Measurements from ENCODE around the gene DDB1. TPM values are rescaled to one million over a fixed set of nuclear protein-coding genes. Genes with fewer than 3 reads are reported as not detected.

The DDB1 gene
- total and polyA plus RNA-seq, 2 of the 13 experiments (the other 11 are each of a cell fraction or from before 2014, with no cell fraction given) = 217 to 266 TPM

DNA sequence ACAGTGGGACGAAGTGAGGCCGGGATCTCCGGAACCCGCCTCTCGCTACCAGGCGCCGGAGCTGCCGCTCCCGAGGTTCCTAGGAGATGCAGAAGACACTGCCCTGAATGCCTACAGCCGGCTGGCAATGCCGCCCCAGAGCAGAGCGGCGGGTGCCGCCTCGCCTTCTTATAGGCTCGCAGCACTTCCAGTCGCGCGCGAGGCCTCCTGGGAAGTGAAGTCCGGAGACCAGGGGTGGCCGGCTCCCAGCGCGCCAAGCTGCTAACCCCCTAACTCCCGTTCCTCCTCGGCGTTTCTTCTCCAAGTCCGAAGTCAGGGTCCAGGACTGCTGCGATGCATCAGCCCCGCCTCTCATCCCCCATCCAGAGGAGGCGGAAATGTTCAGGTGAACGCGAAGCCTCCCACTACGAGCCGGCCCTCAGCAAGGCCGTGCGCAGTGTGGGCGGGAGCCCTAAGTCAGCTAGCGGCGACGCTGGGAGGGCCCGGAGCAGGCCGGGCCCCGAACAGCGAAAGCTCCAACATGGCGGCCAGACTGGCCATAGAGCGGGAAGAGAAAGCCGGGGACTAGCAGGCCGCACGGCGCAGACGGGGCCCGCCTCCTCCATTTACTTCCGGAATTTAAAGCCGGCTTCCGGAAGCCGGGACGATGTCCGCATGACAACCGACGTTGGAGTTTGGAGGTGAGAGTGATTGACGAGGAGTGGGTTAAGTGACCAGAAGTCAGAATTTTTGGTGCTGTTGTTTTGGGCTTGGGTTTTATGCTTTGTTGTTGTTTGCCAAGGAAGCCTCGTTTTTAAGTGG lies 29.0 kb upstream of the DDB1 start, which contains the start of the genes CYB561A3 and TMEM138 (continued):
- TF ChIP-seq, protein P1, sequence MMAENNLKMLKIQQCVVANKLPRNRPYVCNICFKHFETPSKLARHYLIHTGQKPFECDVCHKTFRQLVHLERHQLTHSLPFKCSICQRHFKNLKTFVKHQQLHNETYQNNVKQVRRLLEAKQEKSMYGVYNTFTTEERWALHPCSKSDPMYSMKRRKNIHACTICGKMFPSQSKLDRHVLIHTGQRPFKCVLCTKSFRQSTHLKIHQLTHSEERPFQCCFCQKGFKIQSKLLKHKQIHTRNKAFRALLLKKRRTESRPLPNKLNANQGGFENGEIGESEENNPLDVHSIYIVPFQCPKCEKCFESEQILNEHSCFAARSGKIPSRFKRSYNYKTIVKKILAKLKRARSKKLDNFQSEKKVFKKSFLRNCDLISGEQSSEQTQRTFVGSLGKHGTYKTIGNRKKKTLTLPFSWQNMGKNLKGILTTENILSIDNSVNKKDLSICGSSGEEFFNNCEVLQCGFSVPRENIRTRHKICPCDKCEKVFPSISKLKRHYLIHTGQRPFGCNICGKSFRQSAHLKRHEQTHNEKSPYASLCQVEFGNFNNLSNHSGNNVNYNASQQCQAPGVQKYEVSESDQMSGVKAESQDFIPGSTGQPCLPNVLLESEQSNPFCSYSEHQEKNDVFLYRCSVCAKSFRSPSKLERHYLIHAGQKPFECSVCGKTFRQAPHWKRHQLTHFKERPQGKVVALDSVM (CRISPR knock-in tag; IDR thresholded peaks at IDR 0.05) = 0 out of 2 replicates have a peak, but pooled peaks have one; percentile 32
- TF ChIP-seq SNAI1 (CRISPR knock-in tag; IDR thresholded peaks at IDR 0.05; ENCODE audit: borderline replicate concordance) = 0 out of 2 replicates have a peak, but pooled peaks have one; percentile 69
- peak; percentile 67 for TF ChIP-seq ZSCAN21 (CRISPR knock-in tag; IDR thresholded peaks at IDR 0.05; ENCODE audit: borderline replicate concordance)
- TF ChIP-seq CEBPB (IDR thresholded peaks at IDR 0.05; ENCODE audit: borderline replicate concordance, low read depth, low read length) = no peak
- peak; percentile 63; the same call in 1 of the 2 replicates for TF ChIP-seq ZMYM3 (CRISPR knock-in tag; IDR thresholded peaks at IDR 0.05)
- TF ChIP-seq MAF1 (CRISPR knock-in tag; IDR thresholded peaks at IDR 0.05; ENCODE audit: borderline replicate concordance) = peak; percentile 58
- no peak for TF ChIP-seq SMARCE1 (IDR thresholded peaks at IDR 0.05; ENCODE audit: borderline replicate concordance)
- TF ChIP-seq SSRP1 (CRISPR knock-in tag; IDR thresholded peaks at IDR 0.05) = no peak
- TF ChIP-seq ZNF230 (CRISPR knock-in tag; IDR thresholded peaks at IDR 0.05) = peak; percentile 69; the same call in 1 of the 2 replicates
- TF ChIP-seq ZNF589 (CRISPR knock-in tag; conservative IDR thresholded peaks at IDR 0.05) = 0 out of 2 replicates have a peak, but pooled peaks have one; percentile 57
- TF ChIP-seq ZNF207 (IDR thresholded peaks at IDR 0.05; ENCODE audit: borderline replicate concordance) = no peak
- TF ChIP-seq CBX2 (IDR thresholded peaks at IDR 0.05; ENCODE audit: low read depth, low read length) = no peak
- TF ChIP-seq CBX2 (CRISPR knock-in tag; IDR thresholded peaks at IDR 0.05; ENCODE audit: low read depth) = no peak
- TF ChIP-seq, protein P2, sequence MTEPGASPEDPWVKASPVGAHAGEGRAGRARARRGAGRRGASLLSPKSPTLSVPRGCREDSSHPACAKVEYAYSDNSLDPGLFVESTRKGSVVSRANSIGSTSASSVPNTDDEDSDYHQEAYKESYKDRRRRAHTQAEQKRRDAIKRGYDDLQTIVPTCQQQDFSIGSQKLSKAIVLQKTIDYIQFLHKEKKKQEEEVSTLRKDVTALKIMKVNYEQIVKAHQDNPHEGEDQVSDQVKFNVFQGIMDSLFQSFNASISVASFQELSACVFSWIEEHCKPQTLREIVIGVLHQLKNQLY (CRISPR knock-in tag; IDR thresholded peaks at IDR 0.05) = peak; percentile 9; the same call in 1 of the 2 replicates
- no peak for TF ChIP-seq REXO4 (CRISPR knock-in tag; IDR thresholded peaks at IDR 0.05; ENCODE audit: borderline replicate concordance)
- TF ChIP-seq, protein P3, sequence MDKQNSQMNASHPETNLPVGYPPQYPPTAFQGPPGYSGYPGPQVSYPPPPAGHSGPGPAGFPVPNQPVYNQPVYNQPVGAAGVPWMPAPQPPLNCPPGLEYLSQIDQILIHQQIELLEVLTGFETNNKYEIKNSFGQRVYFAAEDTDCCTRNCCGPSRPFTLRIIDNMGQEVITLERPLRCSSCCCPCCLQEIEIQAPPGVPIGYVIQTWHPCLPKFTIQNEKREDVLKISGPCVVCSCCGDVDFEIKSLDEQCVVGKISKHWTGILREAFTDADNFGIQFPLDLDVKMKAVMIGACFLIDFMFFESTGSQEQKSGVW (CRISPR knock-in tag; IDR thresholded peaks at IDR 0.05; ENCODE audit: borderline replicate concordance) = no peak
- TF ChIP-seq, protein P4, sequence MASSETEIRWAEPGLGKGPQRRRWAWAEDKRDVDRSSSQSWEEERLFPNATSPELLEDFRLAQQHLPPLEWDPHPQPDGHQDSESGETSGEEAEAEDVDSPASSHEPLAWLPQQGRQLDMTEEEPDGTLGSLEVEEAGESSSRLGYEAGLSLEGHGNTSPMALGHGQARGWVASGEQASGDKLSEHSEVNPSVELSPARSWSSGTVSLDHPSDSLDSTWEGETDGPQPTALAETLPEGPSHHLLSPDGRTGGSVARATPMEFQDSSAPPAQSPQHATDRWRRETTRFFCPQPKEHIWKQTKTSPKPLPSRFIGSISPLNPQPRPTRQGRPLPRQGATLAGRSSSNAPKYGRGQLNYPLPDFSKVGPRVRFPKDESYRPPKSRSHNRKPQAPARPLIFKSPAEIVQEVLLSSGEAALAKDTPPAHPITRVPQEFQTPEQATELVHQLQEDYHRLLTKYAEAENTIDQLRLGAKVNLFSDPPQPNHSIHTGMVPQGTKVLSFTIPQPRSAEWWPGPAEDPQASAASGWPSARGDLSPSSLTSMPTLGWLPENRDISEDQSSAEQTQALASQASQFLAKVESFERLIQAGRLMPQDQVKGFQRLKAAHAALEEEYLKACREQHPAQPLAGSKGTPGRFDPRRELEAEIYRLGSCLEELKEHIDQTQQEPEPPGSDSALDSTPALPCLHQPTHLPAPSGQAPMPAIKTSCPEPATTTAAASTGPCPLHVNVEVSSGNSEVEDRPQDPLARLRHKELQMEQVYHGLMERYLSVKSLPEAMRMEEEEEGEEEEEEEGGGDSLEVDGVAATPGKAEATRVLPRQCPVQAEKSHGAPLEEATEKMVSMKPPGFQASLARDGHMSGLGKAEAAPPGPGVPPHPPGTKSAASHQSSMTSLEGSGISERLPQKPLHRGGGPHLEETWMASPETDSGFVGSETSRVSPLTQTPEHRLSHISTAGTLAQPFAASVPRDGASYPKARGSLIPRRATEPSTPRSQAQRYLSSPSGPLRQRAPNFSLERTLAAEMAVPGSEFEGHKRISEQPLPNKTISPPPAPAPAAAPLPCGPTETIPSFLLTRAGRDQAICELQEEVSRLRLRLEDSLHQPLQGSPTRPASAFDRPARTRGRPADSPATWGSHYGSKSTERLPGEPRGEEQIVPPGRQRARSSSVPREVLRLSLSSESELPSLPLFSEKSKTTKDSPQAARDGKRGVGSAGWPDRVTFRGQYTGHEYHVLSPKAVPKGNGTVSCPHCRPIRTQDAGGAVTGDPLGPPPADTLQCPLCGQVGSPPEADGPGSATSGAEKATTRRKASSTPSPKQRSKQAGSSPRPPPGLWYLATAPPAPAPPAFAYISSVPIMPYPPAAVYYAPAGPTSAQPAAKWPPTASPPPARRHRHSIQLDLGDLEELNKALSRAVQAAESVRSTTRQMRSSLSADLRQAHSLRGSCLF (CRISPR knock-in tag; IDR thresholded peaks at IDR 0.05; ENCODE audit: borderline replicate concordance) = no peak
- peak; percentile 86 for TF ChIP-seq PHF5A (CRISPR knock-in tag; IDR thresholded peaks at IDR 0.05; ENCODE audit: low read depth, unreplicated experiment)
- no peak for TF ChIP-seq ZEB1 (IDR thresholded peaks at IDR 0.05; ENCODE audit: insufficient replicate concordance, low read depth)
- no peak for TF ChIP-seq SYNCRIP (IDR thresholded peaks at IDR 0.05; ENCODE audit: insufficient read depth, low read depth, low read length)
- TF ChIP-seq ZNF678 (CRISPR knock-in tag; IDR thresholded peaks at IDR 0.05) = no peak
